KOPT-K1 (cell line): ENCODE results near the gene DSCAML1.

Experiments used
- H3K27ac ChIP-seq: fragments of 200-600 bp; sonication (generic); 2 replicates; pipeline ENCODE4 v1.5.1; 2016; ENCODE audit warnings: antibody characterized with exemption, mild to moderate bottlenecking, low read depth, low read length; ENCODE audit not compliant: poor library complexity, severe bottlenecking
- H3K36me3 ChIP-seq: fragments of 200-600 bp; sonication (generic); 2 replicates; pipeline ENCODE4 v1.5.1; 2017; ENCODE audit warnings: antibody characterized with exemption, mild to moderate bottlenecking, low read length, moderate library complexity; ENCODE audit not compliant: insufficient read depth
- H3K9me3 ChIP-seq: fragments of 200-600 bp; sonication (generic); 2 replicates; pipeline ENCODE4 v1.5.1; 2017; ENCODE audit warnings: antibody characterized with exemption, low read length, mild to moderate bottlenecking; ENCODE audit not compliant: insufficient read depth, poor library complexity, severe bottlenecking

DSCAML1 gene

GRCh38 chr11:117390743-117391142 lies 406.3 kb downstream of the DSCAML1 start:
- Histone ChIP-seq H3K36me3 (peaks cover 47% of the 10 kb centered on the region; the same call in 1 of the 2 replicates), H3K27ac (no peak overlapping the region), H3K9me3 (no peaks in the 10 kb centered on the region)

DNA sequence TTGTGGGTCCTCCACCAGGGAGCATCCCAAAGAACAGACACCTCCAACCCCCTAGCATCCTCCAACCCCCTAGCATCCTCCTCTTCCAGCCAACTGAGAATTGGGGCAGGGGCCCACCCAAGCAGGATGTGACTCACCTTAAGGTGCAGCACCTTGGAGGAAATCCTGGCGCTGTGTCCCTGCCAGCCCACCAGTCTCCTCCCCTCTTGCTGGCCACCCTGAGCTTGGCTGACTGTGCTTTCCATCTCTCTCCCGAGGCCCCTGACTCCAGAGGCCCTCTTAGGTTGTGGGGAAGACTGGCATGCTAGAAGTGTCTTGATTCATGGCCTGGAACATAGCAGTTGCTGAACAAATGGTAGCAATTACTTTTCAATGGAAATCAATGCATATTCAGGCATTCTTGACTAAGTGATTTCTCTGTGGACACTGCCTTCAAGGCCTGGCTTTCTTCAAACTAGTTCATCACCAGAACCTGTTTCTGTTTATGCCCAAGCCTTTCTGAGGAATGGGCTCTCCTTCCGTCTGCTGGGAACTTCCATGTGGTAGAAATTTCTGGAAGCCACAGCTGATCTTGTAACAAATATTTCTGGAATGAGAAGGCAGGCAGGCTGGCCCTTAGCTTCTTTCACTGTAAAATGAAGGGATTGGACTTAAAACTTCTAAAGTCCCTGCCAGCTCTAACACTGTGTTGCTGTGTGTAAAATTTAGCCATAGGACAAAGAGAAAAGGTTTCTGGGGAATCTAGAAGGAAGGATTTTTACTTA lies 408.8 kb downstream of the DSCAML1 start:
- peaks cover 26% of the 10 kb centered on the region; the same call in 1 of the 2 replicates for H3K36me3 ChIP-seq
- no peaks in the 10 kb centered on the region for H3K9me3 ChIP-seq
- no peak overlapping the region for H3K27ac ChIP-seq

DNA sequence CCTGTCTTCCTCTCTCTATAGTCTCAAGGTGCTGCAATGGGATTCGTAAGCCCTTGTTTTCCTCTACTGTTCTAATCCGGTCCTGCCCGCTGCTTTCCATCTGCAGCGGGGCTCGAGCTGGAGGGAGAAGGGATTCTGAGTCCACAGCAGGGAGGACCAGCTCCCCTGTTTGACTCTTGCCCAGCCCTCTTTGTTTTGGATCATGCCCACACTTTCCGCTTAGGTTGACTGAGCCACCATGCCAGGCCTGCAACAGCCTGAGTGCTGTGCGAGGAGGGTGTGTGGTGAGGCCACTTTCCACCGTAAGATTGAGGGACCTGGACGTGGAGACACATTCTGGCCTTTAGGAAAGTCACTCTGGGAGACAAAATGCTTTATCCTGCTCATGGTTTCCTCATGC lies 411.1 kb downstream of the DSCAML1 start:
- H3K27ac ChIP-seq, result no peak overlapping the region

DNA sequence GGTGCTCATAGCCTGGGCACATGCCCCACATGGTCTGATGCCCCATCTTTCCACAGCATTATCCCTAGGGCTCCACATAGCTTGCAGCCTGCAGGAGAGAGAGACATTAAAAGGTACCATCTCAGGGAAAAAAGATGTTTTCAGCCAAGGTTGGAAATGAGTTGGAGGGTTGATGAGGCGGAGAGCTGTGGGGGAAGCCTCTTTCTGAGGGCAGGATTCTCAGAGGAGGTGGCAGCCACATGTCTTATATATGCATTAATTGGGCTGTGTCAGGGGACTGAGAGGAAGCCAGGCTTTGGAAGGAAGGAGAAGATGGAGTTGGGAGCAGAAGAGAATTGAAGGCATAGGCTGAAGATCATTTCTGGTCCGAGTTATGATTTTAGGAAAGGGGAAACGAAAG lies 411.5 kb downstream of the DSCAML1 start:
- H3K9me3 ChIP-seq, result no peaks in the 10 kb centered on the region
- H3K36me3 ChIP-seq, result peaks cover 20% of the 10 kb centered on the region; the same call in 1 of the 2 replicates

More for the DNA sequence above, 411.1 kb downstream of the DSCAML1 start:
- Histone ChIP-seq H3K9me3 (no peaks in the 10 kb centered on the region), H3K36me3 (peaks cover 20% of the 10 kb centered on the region; the same call in 1 of the 2 replicates)

GRCh38 chr11:117384045-117384444 lies 413.0 kb downstream of the DSCAML1 start:
- Histone ChIP-seq H3K9me3 (no peaks in the 10 kb centered on the region), H3K27ac (no peak overlapping the region), H3K36me3 (peaks cover 22% of the 10 kb centered on the region; the same call in 1 of the 2 replicates)

More for the DNA sequence above, 411.5 kb downstream of the DSCAML1 start:
- H3K27ac ChIP-seq, result no peak overlapping the region

GRCh38 chr11:117382746-117383145 lies 414.3 kb downstream of the DSCAML1 start:
- no peaks in the 10 kb centered on the region for H3K9me3 ChIP-seq
- no peak overlapping the region for H3K27ac ChIP-seq
- peaks cover 22% of the 10 kb centered on the region; the same call in 1 of the 2 replicates for H3K36me3 ChIP-seq

GRCh38 chr11:117381481-117382387 lies 415.3 kb downstream of the DSCAML1 start:
- no peaks in the 10 kb centered on the region for H3K9me3 ChIP-seq
- H3K27ac ChIP-seq, result no peak overlapping the region
- peaks cover 22% of the 10 kb centered on the region; the same call in 1 of the 2 replicates for H3K36me3 ChIP-seq

GRCh38 chr11:117380676-117381075 lies 416.3 kb downstream of the DSCAML1 start:
- Histone ChIP-seq H3K9me3 (no peaks in the 10 kb centered on the region), H3K36me3 (peaks cover 32% of the 10 kb centered on the region), H3K27ac (no peak overlapping the region)

GRCh38 chr11:117378976-117379865 lies 417.8 kb downstream of the DSCAML1 start:
- Histone ChIP-seq H3K36me3 (peaks cover 43% of the 10 kb centered on the region), H3K9me3 (no peaks in the 10 kb centered on the region), H3K27ac (no peak overlapping the region)
